Measurements from ENCODE around the gene SMARCC1.

- TF ChIP-seq CTCF (IDR thresholded peaks at IDR 0.05; ENCODE audit: poor library complexity) (no peak), EZH2phosphoT487 (IDR thresholded peaks at IDR 0.05; ENCODE audit: low read depth, severe bottlenecking, unreplicated experiment) (no peak), EZH2 (IDR thresholded peaks at IDR 0.05; ENCODE audit: borderline replicate concordance) (no peak)
These were observed 166.9 kb downstream of the SMARCC1 start for GRCh38 chr3:47614788-47615187.
